GM21786 (cell line): ENCODE data around the gene KCNJ12.
"Not testable (repeated sequence)": the region's sequence is repeated elsewhere in the genome, so short reads cannot be mapped to it uniquely, and the experiment has no call there.

ENCODE experiments used
- ATAC-seq: cut with Tn5 transposase; IDR thresholded peaks from one replicate; pipeline ENCODE4 v1.9.1; 2021; ENCODE audit not compliant: unreplicated experiment

The KCNJ12 gene

DNA sequence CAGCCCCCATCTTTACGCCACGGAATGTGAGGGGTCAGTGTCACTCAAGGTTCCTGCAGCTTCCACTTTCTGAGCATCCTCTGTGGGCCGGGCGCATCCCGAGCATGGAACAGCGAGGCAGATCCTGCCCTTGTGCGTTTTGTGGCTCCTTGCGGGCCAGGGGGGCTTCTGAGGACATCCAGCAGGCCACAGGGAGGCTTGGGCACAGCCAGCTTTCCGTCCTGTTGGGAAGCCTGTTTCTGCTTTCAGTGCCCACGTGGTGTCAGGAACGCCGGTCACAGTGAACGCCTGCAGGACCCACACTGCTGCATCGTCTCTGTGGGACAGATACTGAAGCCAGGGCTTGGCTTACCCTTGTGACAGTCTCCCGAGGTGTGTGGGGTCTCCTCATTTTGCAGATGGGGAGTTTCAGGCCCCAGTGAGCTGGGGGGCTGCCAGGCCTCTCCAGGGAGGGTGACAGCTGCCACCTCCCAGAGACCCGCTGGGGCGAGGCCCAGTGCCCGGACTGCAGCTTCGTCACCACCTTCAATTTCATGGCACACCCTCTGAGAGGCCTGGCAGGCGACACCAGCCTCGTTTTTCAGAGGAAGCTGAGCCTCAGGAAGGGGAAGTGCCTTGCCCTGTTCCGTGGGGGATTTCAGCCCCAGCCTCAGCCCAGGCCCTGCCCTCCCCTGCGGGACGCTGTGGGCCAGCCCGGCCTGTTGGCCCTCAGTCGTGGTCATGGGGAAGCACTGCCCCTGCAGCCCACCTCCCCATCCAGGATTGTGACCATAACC is 29.0 kb downstream of the KCNJ12 start:
- not testable (repeated sequence) for ATAC-seq

DNA sequence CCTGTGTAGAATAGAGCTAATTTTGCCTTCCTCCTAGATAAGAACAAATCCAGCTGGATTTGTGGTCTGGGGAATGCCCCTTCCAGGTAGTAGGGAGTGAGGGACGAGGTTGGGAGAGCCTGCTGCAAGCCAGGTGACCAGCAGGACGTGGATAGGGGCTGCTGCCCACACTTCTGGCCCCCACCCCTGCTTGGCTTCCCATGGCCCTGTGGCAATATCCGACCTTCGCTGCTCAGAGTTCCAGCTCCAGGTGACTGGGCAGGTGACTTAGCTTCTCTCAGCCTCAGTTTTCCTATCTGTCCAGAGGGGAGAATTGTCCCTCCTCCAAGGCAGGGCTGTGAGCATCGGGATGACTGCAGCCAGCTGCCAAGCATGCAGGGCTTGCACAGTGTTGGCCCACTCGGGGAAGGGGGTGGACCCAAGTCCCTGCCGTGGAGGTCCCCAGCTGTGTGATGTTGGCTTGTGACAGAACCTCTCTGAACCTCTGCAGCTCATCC is 29.8 kb downstream of the KCNJ12 start:
- not testable (repeated sequence) for ATAC-seq

DNA sequence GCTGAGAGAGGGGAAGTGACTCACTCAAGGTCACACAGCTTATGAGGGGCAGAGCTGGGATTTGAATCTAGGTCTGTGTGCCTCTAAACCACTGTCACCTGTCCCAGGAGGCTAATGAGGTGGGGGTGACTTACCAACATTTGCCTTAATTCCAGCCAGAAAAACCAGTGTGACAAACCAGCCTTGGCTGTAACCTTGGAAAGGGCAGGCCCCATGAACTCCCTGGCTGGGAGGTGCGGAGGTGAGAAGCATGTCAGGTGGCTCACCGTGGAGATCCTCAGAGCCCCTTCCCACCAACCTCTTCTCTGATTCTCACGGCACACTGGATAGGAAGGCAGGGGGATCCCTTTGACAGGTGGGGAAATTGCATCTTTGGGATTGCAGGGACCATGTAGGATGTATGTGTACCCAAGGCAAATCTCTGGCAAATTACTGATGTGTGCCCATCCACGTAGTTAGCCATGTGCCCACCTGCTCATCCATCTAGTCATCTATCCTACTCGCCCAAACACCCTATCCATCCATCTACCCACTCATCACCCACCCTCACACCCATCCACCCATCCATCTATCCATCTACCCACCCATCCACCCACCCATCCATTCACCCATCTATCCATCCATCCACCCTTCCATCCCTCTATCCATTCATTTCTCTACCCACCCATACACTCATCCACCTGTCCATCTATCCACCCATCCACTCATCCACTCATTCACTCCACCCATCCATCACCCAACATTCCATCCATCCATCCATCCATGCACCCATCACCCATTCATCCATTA is 30.7 kb downstream of the KCNJ12 start:
- not testable (repeated sequence) for ATAC-seq

DNA sequence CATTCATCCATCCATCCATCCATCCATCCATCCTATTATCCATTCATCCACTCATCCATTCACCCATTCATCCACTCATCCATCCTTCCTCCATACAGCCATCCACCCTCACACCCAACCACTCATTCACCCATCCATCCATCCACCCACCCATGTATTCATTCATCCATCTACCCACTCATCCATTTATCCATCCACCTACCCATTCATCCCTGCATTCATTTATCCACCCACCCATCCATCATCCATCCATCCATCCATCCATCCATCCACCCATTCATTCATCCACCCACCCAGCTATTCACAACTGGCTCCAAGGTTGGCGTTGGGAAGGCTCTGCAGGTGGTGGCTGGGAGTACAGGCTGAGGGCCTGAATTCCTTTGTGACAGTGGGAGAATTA is 31.6 kb downstream of the KCNJ12 start:
- not testable (repeated sequence) for ATAC-seq

DNA sequence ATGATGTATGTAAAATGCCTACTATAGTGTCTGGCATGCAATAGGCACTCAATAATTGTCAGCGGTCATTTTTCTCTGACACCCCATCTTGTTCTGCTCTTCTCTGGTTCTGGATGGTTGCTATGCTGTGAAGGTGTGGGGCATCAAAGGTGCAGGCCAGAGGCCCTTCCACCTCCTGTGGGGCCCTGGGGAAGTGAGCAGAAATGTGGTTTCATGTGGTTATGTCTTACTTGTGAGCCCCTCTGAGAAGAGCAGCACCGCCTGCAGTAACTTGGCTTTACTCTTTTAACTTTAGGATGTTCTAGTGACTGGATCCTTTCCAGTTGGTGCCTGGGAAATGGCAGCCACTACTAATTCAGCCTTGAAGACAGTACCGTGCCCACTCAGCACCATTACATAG is 32.1 kb downstream of the KCNJ12 start:
- ATAC-seq = not testable (repeated sequence)

DNA sequence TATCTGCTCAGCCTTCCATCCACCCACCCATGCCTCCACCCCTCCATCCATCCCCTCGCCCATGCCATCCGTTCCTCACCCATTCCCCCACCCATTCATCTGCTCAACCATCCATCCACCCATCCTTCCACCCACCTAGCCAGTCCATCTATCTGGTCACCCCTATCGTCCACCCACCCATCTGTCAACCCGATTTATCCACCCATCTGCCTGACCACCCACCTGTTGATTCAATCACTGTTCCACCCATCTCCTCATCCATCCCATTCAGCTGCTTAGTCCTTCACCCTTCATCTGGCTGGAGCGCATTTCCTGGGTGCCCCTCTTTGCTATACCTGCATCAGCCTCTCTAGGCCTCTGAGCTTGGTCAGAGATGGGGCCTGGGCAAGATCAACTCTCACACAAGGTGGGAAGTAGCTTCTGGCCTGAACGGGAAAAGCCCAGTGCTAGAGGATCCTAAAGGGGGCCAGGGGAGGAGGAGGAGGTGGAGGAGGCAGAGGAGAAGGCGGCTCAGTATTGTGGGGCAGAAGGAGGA is 32.7 kb downstream of the KCNJ12 start:
- ATAC-seq = not testable (repeated sequence)

DNA sequence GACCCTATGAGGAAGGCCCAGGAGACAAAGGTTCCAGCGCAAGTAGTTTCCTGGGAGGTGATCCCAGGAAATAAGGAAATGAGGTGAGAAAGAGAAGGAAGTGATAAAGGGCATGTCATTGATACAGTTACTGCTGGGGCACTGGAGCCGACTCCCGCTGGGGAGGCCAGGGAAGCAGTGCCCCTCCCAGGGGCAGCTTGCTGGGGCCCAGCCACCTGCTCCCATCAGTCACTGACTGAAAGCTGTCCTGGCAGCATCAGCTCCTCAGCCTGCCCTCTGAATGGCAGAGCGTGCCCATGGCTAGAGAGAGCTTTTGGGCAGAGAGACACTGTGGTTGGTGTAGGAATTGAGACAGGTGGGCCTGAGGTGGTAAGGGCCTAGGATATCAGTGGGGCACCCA is 33.2 kb downstream of the KCNJ12 start:
- ATAC-seq = not testable (repeated sequence)

DNA sequence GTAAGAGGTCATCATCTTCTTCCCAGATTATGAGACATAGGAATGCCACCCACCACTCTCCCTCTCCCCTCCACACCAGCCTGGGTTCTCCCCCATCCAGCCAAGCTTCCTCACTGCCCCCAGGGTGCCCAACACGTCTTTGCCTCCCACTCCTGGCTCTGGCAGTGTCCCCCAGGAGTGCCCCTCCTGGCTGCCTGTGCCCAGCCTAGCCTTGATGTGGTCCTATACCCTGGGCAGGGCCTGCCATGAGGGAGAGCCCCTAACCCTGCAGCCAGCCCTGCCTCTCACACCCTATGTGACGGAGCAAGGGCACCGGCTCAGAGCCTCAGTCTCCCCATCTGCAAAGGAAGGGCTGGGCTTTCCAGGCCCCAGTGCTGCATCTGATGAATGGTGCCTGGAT is 33.8 kb downstream of the KCNJ12 start:
- not testable (repeated sequence) for ATAC-seq

DNA sequence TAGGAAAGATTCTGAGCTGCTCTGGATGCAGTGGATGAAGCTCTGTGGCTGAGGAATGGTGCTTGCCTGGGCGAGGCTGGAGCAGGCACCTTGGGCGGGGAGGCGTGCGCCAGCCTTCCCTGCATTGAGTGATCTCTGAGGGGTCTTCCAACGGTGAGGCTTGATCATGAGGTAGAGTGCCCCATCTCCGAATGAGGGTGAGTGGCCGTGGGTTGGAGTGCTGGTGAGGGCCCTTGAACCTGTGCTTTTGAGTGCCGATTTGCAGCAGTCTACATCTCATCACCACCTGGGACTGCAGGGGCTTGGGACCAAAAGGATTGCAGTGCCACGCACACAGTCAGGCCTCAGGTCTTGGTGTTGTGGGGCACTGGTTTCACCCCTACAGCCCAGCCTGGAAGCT is 34.2 kb downstream of the KCNJ12 start:
- ATAC-seq = not testable (repeated sequence)

DNA sequence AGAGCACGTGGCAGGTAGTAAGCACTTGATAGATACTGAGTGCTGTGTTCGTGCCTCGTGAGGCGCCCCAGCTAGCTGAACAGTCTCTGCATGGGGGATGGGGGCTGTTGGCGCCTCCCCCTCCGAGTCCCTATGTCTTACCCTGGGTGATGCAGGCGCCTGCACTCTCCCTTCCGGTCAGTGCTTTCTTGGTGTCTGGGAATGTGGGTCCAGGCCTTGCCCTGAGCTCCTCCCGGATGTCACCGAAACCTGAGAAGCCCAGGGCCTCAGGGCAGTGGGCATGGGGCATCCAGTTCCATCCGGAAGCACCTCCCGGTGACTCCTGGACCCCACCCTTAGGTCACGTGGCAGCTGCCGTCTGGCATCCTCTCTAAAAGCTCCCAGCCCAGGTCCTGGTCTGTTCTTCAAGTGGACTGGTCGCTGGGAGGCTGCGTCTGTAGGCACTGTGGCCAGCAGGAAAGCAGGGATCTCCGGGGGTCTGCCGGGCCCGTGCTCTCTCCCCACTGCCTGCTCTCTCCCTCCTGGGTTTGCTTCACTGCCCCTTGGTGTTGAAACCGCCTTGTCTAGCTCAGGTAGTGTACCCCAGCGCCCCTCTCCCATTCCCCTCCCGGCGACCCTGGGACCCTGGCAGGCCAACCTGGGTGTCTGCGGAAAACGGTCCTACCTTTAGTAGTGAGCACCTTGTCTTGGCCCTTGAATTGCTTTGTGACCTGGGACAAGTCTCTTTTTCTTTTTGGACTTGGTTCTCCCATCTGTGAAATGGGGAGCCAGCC is 34.9 kb downstream of the KCNJ12 start:
- not testable (repeated sequence) for ATAC-seq

DNA sequence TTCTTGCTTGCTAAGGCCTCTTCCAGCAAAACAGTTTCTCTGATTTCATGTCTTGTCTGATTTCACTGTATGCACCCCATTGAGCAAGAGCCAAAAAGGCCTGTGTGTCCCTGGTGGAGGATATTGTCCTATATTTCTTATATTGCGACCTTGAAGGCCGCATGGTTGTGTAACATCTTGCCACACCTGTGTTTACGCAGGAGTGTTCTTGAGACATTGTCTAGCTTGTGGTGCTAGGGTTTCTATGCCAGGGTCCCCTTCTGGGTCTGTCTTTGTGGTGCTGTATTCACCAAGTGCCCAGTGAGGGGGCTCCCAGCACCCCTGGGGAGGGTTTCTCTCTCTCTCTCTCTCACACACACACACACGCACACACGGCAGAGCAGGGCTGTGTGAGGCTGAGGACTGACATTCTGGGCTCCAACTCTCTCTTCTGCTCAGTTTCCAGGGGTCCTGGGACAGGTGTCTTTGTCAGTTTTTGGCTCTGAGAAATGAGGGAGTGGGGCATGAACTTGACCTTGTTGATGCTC is 35.6 kb downstream of the KCNJ12 start:
- not testable (repeated sequence) for ATAC-seq

DNA sequence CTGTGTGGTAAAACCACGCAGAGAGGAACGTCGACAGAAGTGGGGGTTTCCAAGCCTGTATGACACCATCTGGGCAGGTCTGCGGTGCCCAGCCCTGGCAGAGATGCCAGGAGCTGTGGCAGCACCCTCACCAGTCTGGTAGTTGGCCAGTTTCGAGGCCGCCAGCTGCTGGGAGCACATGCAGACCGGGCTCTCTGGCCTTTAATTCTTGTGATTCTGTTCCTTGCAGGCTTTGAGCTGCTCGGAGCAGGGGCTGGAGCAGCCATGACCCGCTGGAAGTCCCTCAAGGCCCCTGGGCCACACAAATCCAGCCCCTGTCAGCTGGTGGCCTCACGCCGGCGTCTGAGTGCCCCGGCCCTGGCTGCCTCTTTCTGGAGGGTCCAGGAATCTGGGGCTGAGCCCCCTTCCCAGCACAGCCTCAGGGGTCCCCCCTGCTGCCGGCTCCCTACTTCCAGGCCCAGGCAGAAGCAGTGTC is 36.1 kb downstream of the KCNJ12 start:
- ATAC-seq = not testable (repeated sequence)

DNA sequence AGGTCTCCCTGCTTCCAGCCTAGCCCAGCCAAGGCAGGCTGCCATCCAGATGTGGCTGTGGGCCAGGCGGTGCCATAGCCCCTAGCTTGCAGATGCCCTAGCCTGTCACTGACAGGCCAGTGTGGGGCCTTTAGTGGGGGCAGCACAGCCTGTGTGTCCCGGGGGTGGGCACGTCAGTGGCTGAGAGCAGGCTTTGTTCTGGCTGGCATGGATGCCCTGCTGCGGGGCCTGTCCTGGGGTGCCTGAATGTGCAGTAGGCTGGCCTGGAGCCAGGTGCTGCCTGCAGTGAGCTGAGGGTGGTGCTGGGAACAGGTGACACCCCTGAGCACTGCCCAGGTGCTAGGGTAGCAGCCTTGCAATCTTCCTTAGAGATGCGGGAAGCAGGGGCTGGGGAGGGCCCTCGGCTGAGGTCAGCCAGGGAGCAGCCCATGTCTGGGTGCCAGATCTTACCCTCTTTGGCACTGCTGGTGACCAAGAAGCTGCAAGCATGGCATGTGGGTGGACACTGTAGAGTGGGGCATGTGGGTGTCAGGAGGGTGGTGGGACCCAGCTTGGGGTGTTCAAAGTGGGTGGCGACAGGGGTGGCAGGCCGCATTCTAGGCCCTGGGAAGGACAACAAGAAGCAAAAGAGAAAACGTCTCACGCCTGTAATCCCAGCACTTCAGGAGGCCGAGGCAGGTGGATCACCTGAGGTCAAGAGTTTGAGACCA is 37.6 kb downstream of the KCNJ12 start:
- ATAC-seq = not testable (repeated sequence)

DNA sequence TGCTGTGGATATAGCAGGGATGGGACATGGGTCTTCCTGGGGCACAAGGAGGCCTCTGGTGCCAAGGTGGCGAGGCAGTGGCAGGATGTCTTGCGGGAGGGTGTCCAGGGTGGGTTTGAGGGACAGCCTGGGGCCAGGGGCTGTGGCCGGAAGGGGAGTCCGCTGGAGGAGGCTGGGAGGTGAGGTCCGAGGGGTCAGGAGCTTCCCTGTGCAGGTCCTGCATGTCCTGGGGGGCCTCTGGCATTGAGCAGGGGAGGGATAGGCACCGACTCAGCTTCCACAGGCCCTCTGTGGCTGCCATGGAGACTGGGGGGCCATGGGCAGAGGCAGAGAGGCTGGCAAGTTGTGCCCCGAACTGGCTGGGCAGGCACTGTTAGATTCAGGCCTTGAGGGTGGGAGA is 38.5 kb downstream of the KCNJ12 start:
- ATAC-seq = not testable (repeated sequence)

DNA sequence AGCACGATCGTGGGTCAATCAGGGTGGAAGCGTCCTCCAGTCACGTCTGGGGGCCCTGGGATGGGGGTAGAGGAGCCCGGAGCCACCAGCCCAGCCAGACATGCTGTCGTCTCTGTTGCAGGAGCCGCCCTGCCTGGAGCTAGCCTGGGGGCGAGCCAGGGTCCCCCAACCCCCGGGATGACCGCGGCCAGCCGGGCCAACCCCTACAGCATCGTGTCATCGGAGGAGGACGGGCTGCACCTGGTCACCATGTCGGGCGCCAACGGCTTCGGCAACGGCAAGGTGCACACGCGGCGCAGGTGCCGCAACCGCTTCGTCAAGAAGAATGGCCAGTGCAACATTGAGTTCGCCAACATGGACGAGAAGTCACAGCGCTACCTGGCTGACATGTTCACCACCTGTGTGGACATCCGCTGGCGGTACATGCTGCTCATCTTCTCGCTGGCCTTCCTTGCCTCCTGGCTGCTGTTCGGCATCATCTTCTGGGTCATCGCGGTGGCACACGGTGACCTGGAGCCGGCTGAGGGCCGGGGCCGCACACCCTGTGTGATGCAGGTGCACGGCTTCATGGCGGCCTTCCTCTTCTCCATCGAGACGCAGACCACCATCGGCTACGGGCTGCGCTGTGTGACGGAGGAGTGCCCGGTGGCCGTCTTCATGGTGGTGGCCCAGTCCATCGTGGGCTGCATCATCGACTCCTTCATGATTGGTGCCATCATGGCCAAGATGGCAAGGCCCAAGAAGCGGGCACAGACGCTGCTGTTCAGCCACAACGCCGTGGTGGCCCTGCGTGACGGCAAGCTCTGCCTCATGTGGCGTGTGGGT is 39.2 kb downstream of the KCNJ12 start:
- ATAC-seq = not testable (repeated sequence)

DNA sequence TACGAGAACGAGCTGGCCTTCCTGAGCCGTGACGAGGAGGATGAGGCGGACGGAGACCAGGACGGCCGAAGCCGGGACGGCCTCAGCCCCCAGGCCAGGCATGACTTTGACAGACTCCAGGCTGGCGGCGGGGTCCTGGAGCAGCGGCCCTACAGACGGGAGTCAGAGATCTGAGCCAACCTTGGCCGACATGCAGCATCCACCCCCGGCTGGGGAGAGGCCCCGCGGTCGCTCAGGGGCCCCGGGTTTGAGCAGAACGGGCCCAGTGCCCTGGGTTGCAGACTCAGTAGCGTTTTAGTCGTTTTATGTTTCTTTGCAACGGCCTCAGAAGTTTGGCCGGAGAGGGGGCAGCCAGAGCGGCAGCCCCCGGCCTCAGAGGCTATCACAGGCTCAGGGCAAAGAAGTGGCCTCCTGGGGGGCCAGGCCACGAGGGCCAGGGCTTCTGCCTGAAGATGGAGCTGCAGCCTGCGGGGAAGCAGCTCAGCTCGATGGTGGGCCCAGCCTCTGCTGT is 40.4 kb downstream of the KCNJ12 start:
- ATAC-seq = not testable (repeated sequence)

DNA sequence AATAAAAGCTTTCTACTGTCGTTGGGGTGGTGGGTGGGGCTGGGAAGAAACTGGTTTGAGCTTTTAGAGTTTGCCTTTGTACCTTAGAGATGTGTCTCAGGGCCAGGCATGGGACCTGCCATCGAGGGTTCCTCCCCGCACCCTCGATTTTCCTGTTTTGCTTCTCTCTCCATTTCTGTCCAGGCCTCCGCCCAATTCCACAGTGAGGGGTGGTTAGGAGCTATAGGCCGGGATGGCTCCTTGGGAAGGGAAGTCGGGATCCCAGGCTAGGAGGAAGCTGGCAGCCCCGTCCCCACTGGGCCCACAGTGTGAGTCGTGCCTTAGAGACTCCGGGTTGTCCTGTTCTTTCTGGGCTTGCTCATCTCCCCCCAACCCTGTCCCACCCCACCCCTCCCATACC is 41.2 kb downstream of the KCNJ12 start:
- not testable (repeated sequence) for ATAC-seq

DNA sequence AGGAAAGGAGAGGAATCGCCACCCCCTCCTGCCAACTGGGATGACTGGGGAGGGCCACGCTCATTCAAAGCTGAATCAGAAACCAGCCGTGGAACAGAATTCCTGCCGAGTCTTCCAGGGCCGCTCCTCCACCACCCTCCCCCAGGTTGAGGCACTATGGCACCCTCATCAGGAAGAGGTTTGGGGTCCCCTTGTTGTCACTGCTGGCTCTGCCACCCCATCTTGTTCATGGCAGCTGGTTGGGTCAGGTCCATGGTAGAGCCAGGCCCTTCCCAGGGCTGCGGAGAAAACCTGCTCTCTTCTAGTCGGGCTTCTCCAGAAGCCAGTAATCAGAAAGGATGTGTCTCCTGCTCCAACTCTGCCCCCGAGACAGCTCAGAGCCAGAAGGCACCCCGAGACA is 41.8 kb downstream of the KCNJ12 start:
- no peak for ATAC-seq
